H1 (cell line): ENCODE measurements around the gene RILPL2. TPM values are rescaled to one million over a fixed set of nuclear protein-coding genes. Genes with fewer than 3 reads are reported as not detected.

ENCODE experiments used
- CHD1 ChIP-seq: IDR thresholded peaks from 2 replicates; pipeline ENCODE4 v1.6.1; 2012; ENCODE audit warnings: low read depth, low read length, improper control_type of control experiment
- CHD7 ChIP-seq: fragments of 300-600 bp; sonication (generic); IDR thresholded peaks from 2 replicates; pipeline ENCODE4 v1.7.1; 2012; ENCODE audit warnings: low read length, moderate library complexity, mild to moderate bottlenecking, inconsistent platforms; ENCODE audit not compliant: insufficient replicate concordance
- EGR1 ChIP-seq: IDR thresholded peaks from 2 replicates; pipeline ENCODE4 v1.6.1; 2011; ENCODE audit warnings: low read depth, low read length, borderline replicate concordance
- EZH2 ChIP-seq: fragments of 200-600 bp; sonication (generic); IDR thresholded peaks from 2 replicates; pipeline ENCODE4 v1.7.1; 2012; ENCODE audit warnings: low read depth, mild to moderate bottlenecking, moderate library complexity, low read length, inconsistent platforms; ENCODE audit not compliant: severe bottlenecking
- PHF8 ChIP-seq: fragments of 200-600 bp; sonication (generic); conservative IDR thresholded peaks from 2 replicates; pipeline ENCODE4 v1.7.1; 2012; ENCODE audit warnings: low read depth, mild to moderate bottlenecking, inconsistent platforms, low read length, moderate library complexity
- RAD21 ChIP-seq, 2 experiments: IDR thresholded peaks in 1 of 2; conservative IDR thresholded peaks in 1 of 2; 2 replicates each; pipeline ENCODE4 v1.6.1; 2011; ENCODE audit warnings: low read depth in 2 of 2, low read length in 2 of 2, improper control_type of control experiment in 1 of 2, inconsistent platforms in 1 of 2, mild to moderate bottlenecking in 1 of 2, moderate library complexity in 1 of 2
- polyA plus RNA-seq, 7 experiments: library from polyadenylated mRNA; depleted of rRNA in 3 of 7; stranded (reverse) in 5 of 7; unstranded in 2 of 7; fragments of >200 nt in 5 of 7; fragments of 200-250 nt in 2 of 7; gene quantifications; 1 replicate in 5 of 7; 2 replicates in 1 of 7; 4 replicates in 1 of 7; pipeline versions ENCODE4 v1.2.1 to v1.2.3, GENCODE V29; 2011 to 2013; ENCODE audit warnings: missing spikeins in 2 of 7, mixed read lengths in 2 of 7
- total RNA-seq: library from RNA; stranded (reverse); fragmentation: NEBNext Ultra II Directional; extraction: Animal tissue kit (Norgen Biotek cat#: 25700); gene quantifications from 2 replicates; pipeline ENCODE4 v1.2.1, GENCODE V29; 2021

The RILPL2 gene
- total and polyA plus RNA-seq, 2 of the 8 experiments (the other 6 are each of a cell fraction or from before 2014, with no cell fraction given) = 0.77 to 1.4 TPM

- TF ChIP-seq CHD7 = no peak
- TF ChIP-seq CHD1 = no peak
- no peak for TF ChIP-seq EZH2
- no peak for TF ChIP-seq RAD21 (IDR thresholded peaks at IDR 0.05 in 1 of 2, conservative IDR thresholded peaks at IDR 0.05 in 1 of 2; ENCODE audit: low read depth in 2 of 2, low read length in 2 of 2)
- no peak for TF ChIP-seq EGR1
- no peak for TF ChIP-seq PHF8
These were observed 2.9 kb downstream of the RILPL2 start (continued) for GRCh38 chr12:123433615-123434014.
